ENCODE results near the gene FAM20C. TPM values are rescaled to one million over a fixed set of nuclear protein-coding genes. Genes with fewer than 3 reads are reported as not detected.
"Not testable (repeated sequence)": the region's sequence is repeated elsewhere in the genome, so short reads cannot be mapped to it uniquely, and the experiment has no call there.

The FAM20C gene
- total RNA-seq, 2 donors from 2014 or later: 33.5 to 53.5 TPM

DNA sequence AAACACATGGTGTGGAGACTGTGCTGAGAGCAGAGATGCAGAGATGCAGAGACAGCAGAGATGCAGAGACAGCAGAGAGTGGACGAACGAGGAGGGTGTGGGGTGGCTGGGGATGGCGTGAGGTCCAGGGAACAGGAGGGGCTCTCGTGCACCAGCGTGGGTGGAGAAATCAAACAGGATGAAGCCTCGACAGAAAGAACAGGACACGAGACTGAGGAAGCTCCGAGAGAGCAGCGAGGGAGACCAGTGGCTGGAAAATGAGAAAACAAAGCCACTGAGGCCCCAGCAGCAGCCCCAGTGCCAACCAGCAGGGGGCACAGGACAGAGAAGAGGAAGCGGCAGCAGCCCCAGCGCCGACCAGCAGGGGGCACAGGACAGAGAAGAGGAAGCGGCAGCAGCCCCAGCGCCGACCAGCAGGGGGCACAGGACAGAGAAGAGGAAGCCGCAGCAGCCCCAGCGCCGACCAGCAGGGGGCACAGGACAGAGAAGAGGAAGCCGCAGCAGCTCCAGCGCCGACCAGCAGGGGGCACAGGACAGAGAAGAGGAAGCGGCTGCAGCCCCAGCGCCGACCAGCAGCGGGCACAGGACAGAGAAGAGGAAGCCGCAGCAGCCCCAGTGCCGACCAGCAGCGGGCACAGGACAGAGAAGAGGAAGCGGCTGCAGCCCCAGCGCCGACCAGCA, 70.4 kb downstream of the FAM20C start:
- Histone ChIP-seq H3K9me3 (ENCODE audit: control insufficient read depth, low read length) (peaks cover 10% of the 10 kb centered on the region), H3K4me3 (ENCODE audit: low read length) (peak overlapping the region; percentile 56)
- not testable (repeated sequence) for H3K9ac ChIP-seq (ENCODE audit: extremely low read depth, low read length, poor library complexity, severe bottlenecking); H3K27me3 ChIP-seq (ENCODE audit: control insufficient read depth, insufficient read depth, low read length, poor library complexity, severe bottlenecking); H3K27me3 Mint-ChIP-seq (ENCODE audit: insufficient read depth); H3K36me3 ChIP-seq (ENCODE audit: control insufficient read depth, insufficient read depth, low read length); H3K4me1 Mint-ChIP-seq; DNase-seq; H3K27ac Mint-ChIP-seq; H3K4me1 ChIP-seq (ENCODE audit: control insufficient read depth, insufficient read depth, low read length); H3K4me3 Mint-ChIP-seq; H3K27ac ChIP-seq (ENCODE audit: low read depth, low read length)
- TF ChIP-seq, protein P1, sequence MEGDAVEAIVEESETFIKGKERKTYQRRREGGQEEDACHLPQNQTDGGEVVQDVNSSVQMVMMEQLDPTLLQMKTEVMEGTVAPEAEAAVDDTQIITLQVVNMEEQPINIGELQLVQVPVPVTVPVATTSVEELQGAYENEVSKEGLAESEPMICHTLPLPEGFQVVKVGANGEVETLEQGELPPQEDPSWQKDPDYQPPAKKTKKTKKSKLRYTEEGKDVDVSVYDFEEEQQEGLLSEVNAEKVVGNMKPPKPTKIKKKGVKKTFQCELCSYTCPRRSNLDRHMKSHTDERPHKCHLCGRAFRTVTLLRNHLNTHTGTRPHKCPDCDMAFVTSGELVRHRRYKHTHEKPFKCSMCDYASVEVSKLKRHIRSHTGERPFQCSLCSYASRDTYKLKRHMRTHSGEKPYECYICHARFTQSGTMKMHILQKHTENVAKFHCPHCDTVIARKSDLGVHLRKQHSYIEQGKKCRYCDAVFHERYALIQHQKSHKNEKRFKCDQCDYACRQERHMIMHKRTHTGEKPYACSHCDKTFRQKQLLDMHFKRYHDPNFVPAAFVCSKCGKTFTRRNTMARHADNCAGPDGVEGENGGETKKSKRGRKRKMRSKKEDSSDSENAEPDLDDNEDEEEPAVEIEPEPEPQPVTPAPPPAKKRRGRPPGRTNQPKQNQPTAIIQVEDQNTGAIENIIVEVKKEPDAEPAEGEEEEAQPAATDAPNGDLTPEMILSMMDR (conservative IDR thresholded peaks at IDR 0.05): peak; percentile 72
- H3K36me3 Mint-ChIP-seq (ENCODE audit: low read depth): peaks cover 40% of the 10 kb centered on the region
- 82 to 87% methylated on average over 21 to 24 of the region's 31 CpGs for WGBS, 2 experiments (ENCODE audit: insufficient coverage in 1 of 2, insufficient read length in 1 of 2)
- H3K9me3 Mint-ChIP-seq: peaks cover 73% of the 10 kb centered on the region

DNA sequence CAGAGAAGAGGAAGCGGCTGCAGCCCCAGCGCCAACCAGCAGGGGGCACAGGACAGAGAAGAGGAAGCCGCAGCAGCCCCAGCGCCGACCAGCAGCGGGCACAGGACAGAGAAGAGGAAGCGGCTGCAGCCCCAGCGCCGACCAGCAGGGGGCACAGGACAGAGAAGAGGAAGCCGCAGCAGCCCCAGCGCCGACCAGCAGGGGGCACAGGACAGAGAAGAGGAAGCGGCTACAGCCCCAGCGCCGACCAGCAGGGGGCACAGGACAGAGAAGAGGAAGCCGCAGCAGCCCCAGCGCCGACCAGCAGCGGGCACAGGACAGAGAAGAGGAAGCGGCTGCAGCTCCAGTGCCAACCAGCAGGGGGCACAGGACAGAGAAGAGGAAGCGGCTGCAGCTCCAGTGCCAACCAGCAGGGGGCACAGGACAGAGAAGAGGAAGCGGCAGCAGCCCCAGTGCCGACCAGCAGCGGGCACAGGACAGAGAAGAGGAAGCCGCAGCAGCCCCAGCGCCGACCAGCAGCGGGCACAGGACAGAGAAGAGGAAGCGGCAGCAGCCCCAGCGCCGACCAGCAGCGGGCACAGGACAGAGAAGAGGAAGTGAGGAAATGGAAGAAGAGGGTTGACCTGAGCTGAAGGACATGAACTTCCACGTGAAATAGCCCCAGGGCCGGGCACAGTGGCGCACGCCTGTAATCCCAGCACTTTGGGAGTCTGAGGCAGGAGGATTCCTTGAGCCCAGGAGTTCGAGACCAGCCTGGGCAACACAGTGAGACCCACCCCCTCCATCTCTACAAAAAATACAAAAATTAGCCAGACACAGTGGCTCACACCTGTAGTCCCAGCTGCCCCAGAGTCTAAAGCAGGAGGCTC, 71.3 kb downstream of the FAM20C start:
- TF ChIP-seq, protein P1 (conservative IDR thresholded peaks at IDR 0.05): peak; percentile 67
- H3K4me1 ChIP-seq (ENCODE audit: control insufficient read depth, insufficient read depth, low read length); H3K9ac ChIP-seq (ENCODE audit: extremely low read depth, low read length, poor library complexity, severe bottlenecking); H3K27ac ChIP-seq (ENCODE audit: low read depth, low read length); DNase-seq; H3K4me1 Mint-ChIP-seq; H3K27ac Mint-ChIP-seq; H3K4me3 Mint-ChIP-seq; H3K4me3 ChIP-seq (ENCODE audit: low read length); H3K36me3 ChIP-seq (ENCODE audit: control insufficient read depth, insufficient read depth, low read length); H3K27me3 ChIP-seq (ENCODE audit: control insufficient read depth, insufficient read depth, low read length, poor library complexity, severe bottlenecking): not testable (repeated sequence)
- H3K9me3 Mint-ChIP-seq: peaks cover 78% of the 10 kb centered on the region
- H3K27me3 Mint-ChIP-seq (ENCODE audit: insufficient read depth): peaks cover 12% of the 10 kb centered on the region
- H3K9me3 ChIP-seq (ENCODE audit: control insufficient read depth, low read length): peaks cover 10% of the 10 kb centered on the region
- WGBS, 2 experiments (ENCODE audit: insufficient coverage in 1 of 2, insufficient read length in 1 of 2): 89 to 93% methylated on average over 7 to 12 of the region's 37 CpGs
- H3K36me3 Mint-ChIP-seq (ENCODE audit: low read depth): peaks cover 36% of the 10 kb centered on the region

DNA sequence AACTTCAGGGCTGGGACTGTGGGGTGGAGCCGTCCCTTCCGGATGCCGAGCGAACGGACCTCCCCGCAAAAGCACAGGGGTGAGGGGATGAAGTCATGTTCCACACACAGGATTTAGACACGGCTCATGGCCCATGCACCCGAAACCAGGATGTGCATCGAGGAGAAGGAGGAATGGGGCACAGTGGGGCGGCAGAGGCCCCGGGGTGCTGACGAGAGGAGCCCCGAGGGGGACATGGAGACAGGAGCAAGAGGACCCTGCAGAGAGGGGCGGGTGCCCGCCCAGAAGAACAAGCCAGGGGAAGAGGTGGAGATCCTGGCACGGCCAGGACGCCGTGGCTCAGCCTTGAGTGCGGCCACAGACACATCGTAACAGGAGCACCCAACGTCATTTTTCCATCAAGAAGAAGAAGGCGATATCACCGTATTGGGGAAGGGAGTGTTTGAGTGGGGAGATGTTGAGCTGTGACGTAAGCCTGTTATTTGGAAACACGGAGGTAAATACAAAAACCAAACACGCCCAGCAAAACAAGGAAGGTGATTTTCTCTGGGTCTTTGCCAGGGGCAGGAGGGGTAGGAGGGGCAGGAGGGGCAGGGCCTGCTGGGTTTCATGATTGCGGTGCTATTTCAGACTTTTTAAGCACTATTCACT, 72.3 kb downstream of the FAM20C start:
- Histone ChIP-seq H3K27me3 (ENCODE audit: control insufficient read depth, insufficient read depth, low read length, poor library complexity, severe bottlenecking) (no peaks in the 10 kb centered on the region), H3K4me3 (ENCODE audit: low read length) (no peak overlapping the region), H3K27ac (ENCODE audit: low read depth, low read length) (no peak overlapping the region), H3K4me1 (ENCODE audit: control insufficient read depth, insufficient read depth, low read length) (no peaks in the 10 kb centered on the region), H3K9me3 (ENCODE audit: control insufficient read depth, low read length) (peaks cover 10% of the 10 kb centered on the region), H3K9ac (ENCODE audit: extremely low read depth, low read length, poor library complexity, severe bottlenecking) (no peak overlapping the region), H3K36me3 (ENCODE audit: control insufficient read depth, insufficient read depth, low read length) (peaks cover 4% of the 10 kb centered on the region)
- Mint-ChIP-seq H3K4me1 (no peaks in the 10 kb centered on the region), H3K36me3 (ENCODE audit: low read depth) (peaks cover 26% of the 10 kb centered on the region), H3K27ac (no peak overlapping the region), H3K27me3 (ENCODE audit: insufficient read depth) (peaks cover 14% of the 10 kb centered on the region), H3K9me3 (peaks cover 77% of the 10 kb centered on the region), H3K4me3 (no peak overlapping the region)
- no peak for DNase-seq
- TF ChIP-seq, protein P1 (conservative IDR thresholded peaks at IDR 0.05): no peak
- WGBS, 2 experiments (ENCODE audit: insufficient coverage in 1 of 2, insufficient read length in 1 of 2): 92 to 93% methylated on average over 25 to 27 of the region's 27 CpGs

All from endodermal cell (in vitro differentiated cells).